Measurements from ENCODE around the gene USP3.

DNA sequence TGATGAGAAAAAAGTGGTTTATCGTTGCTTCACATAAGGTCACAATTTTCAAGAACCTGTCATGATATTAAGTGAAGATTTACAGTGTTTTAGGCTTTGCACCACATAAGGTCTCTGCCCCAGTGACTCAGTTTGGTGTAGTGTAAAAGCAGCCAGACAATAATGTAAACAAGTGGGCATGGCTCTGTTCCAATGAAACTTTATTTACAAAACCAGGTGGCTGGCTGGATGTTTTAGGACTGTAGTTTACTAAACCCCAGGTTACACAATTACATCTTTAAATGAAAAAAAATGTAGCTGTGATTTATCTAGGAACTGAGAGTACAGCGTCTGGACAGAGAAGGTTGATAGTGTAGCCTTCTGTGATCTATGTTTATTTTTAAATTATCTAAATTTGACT is 83.1 kb downstream of the USP3 start:
- TF ChIP-seq POLR2A (IDR thresholded peaks at IDR 0.05), result no peak
- TF ChIP-seq, protein P1, sequence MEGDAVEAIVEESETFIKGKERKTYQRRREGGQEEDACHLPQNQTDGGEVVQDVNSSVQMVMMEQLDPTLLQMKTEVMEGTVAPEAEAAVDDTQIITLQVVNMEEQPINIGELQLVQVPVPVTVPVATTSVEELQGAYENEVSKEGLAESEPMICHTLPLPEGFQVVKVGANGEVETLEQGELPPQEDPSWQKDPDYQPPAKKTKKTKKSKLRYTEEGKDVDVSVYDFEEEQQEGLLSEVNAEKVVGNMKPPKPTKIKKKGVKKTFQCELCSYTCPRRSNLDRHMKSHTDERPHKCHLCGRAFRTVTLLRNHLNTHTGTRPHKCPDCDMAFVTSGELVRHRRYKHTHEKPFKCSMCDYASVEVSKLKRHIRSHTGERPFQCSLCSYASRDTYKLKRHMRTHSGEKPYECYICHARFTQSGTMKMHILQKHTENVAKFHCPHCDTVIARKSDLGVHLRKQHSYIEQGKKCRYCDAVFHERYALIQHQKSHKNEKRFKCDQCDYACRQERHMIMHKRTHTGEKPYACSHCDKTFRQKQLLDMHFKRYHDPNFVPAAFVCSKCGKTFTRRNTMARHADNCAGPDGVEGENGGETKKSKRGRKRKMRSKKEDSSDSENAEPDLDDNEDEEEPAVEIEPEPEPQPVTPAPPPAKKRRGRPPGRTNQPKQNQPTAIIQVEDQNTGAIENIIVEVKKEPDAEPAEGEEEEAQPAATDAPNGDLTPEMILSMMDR (IDR thresholded peaks at IDR 0.05), result no peak
- no peak for TF ChIP-seq EP300 (IDR thresholded peaks at IDR 0.05)
